DMS53 treated with DMSO at 0.1 percent for 48 hours (cell line): ENCODE results near the gene DDHD1.

Source experiments
- DNase-seq: peaks from one replicate; lab custom pipeline; 2025; ENCODE audit not compliant: unreplicated experiment; lab: John Stamatoyannopoulos, UW

The DDHD1 gene

GRCh38 chr14:53001787-53002378, 151.2 kb downstream of the DDHD1 start:
- no peak for DNase-seq

GRCh38 chr14:52998376-52999015, 154.6 kb downstream of the DDHD1 start:
- no peak for DNase-seq

GRCh38 chr14:52996493-52996892, 156.6 kb downstream of the DDHD1 start:
- no peak for DNase-seq

- no peak for DNase-seq
These were observed 157.1 kb downstream of the DDHD1 start for GRCh38 chr14:52995998-52996397.

- DNase-seq, result no peak
These were observed 160.8 kb downstream of the DDHD1 start for GRCh38 chr14:52992236-52992870.

GRCh38 chr14:52988139-52988538, 165.0 kb downstream of the DDHD1 start:
- no peak for DNase-seq

GRCh38 chr14:52987514-52987913, 165.6 kb downstream of the DDHD1 start:
- DNase-seq, result no peak

GRCh38 chr14:52987042-52987441, 166.1 kb downstream of the DDHD1 start:
- DNase-seq, result no peak
